ENCODE measurements around the gene HLA-A.

GRCh38 chr6:29926413-29927274 lies 15.7 kb upstream of the HLA-A start:
- TF ChIP-seq CTCF (IDR thresholded peaks at IDR 0.05; ENCODE audit: extremely low read depth in 1 of 2, insufficient read depth in 1 of 2, low read depth in 1 of 2, low read length in 2 of 2) (no peak), POLR2A (IDR thresholded peaks at IDR 0.05; ENCODE audit: low read depth, low read length) (no peak), EZH2 (IDR thresholded peaks at IDR 0.05; ENCODE audit: borderline replicate concordance, low read depth, low read length, severe bottlenecking) (no peak), POLR2AphosphoS5 (IDR thresholded peaks at IDR 0.05; ENCODE audit: insufficient read depth, low read depth, low read length) (no peak), MAX (IDR thresholded peaks at IDR 0.05; ENCODE audit: insufficient read depth, insufficient read length) (no peak), JUN (IDR thresholded peaks at IDR 0.05; ENCODE audit: borderline replicate concordance, insufficient read depth, insufficient read length, low read depth) (no peak), FOS (IDR thresholded peaks at IDR 0.05; ENCODE audit: borderline replicate concordance, insufficient read depth, low read length) (no peak), MYC (IDR thresholded peaks at IDR 0.05; ENCODE audit: low read depth, low read length) (no peak)
